ENCODE data around the gene MAPKBP1.

- TF ChIP-seq CTCF (IDR thresholded peaks at IDR 0.05) (no peak), POLR2A (IDR thresholded peaks at IDR 0.05) (no peak)
These were observed 82.0 kb downstream of the MAPKBP1 start for GRCh38 chr15:41856262-41856661.
